CD4-positive, alpha-beta T cell treated with Interleukin-1 beta for 1 hour (primary cell): ENCODE measurements around the gene MLF2.

Experiments
- DNase-seq, 2 donors: peaks; one replicate each; pipeline ENCODE4 v3.0.0-alpha.2; 2020 to 2022

Gene MLF2

GRCh38 chr12:6752921-6753771 lies at the start of gene MLF2:
MLF2 (minus strand) TSS chr12:6753141; CDS start chr12:6752334, 807 bp downstream.
- peak; percentile 98 for DNase-seq

DNA sequence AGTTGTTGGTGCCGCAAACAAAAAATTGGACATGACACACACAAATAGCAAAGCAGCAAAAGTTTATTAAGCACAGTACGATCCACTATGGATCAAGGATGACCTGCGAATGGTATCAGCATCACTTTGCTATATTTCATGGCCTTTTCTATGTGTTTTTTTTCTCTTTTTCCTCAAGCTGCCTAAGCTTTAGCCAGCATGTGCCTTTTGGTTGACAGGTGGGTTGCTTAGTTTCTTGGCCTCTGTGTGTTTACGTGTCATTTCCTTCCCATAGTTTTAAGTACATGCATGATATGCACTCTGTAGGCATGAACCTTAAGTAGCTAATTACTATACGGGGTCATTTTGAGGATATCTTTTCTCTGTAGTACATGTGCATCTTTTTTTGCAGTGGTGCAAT lies 46.2 kb upstream of the MLF2 start:
- no peak for DNase-seq

DNA sequence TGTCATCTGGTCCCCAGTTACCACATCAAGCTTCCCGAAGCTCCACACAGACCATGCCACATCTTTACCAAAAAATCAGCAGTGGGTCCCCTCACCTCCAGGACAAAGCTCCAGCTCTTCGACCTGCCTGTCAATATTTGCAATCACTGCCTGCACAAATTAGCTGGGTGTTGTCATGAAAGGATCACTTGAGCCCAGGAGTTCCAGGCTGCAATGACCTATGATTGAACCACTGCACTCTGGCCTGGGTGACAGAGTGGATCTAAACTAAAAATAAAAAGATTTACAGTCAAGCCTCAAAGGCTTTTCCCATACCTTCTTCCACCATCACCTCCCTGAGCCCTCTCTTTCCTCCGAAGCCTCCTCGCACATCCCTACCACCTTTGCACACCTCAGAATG lies 43.6 kb upstream of the MLF2 start:
- DNase-seq: no peak

DNA sequence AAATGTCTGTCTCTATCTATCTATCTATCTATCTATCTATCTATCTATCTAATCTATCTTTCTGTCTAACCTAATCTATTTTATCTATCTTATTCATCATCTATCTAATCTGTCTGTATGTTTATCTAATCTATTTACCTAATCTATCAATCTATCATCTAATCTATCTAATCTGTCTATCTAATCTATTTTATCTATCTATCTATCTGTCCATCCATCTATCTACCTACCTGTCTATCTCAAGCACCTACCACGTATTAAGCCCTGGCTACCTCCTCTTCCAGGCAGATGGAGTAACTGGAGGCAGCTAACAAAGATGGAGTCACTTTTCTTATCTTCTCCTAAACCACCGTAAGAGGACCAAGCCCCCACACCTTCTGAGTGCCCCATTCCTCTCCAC lies 42.1 kb upstream of the MLF2 start:
- no peak for DNase-seq

- DNase-seq: peak; percentile 48 to 61
These were observed 39.7 kb upstream of the MLF2 start for GRCh38 chr12:6792522-6793201.

GRCh38 chr12:6791931-6792520 lies 39.1 kb upstream of the MLF2 start:
- DNase-seq: no peak

DNA sequence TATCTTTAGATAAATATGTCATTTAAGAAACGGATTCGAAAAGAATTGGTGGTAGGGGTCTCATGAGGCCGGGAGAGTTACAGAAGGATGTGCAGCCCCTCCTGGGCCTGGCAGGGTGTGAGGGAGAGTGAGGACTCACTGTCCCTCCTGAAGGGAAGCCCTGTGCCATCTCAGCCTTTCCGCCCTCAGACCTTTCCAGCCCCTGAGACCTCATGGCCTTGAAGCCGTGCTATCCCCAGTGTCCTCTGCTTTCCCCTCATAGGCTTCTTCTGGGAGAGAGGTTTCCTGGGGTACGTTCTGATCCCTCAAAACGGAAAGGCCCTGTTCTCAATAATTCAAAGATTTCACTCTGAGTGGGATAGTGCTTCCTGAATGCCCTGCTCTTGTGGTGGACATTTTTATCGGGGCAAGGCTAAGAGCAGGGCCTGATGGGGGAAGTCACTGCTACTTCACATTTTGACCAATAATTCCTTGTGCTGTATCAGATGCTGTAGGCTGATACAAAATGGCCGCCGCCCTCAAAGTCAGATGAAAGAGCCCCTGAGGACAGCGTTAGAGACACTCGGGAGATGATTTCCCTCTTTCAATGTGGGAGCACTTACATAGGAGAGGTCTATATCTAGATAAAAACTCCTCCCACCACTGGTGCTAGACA lies 37.7 kb upstream of the MLF2 start:
- peak in 1 of 2 donors; percentile 48 for DNase-seq

- peak; percentile 76 for DNase-seq
These were observed 36.3 kb upstream of the MLF2 start, which contains the start of gene CD4 for GRCh38 chr12:6788972-6789924. CD4 (plus strand) TSS chr12:6789528; CDS start chr12:6800139, 10,611 bp downstream.

DNA sequence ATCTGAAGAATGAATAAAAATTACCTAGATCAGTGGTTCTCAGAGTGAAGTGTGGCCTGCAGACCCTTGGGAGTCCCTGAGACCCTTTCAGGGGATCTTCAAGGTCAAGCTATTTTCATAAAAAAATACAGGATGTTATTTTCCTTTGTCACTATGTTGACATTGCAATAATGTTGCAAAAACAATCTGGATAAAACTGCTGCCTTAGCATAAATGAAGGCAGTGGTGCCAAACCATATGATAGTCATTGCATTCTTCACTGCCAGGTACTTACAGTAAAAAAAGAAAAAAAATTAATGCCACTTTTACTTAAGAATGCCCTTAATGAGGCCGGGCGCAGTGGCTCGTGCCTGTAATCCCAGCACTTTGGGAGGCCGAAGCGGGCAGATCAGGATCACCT lies 34.4 kb upstream of the MLF2 start:
- DNase-seq: no peak

DNA sequence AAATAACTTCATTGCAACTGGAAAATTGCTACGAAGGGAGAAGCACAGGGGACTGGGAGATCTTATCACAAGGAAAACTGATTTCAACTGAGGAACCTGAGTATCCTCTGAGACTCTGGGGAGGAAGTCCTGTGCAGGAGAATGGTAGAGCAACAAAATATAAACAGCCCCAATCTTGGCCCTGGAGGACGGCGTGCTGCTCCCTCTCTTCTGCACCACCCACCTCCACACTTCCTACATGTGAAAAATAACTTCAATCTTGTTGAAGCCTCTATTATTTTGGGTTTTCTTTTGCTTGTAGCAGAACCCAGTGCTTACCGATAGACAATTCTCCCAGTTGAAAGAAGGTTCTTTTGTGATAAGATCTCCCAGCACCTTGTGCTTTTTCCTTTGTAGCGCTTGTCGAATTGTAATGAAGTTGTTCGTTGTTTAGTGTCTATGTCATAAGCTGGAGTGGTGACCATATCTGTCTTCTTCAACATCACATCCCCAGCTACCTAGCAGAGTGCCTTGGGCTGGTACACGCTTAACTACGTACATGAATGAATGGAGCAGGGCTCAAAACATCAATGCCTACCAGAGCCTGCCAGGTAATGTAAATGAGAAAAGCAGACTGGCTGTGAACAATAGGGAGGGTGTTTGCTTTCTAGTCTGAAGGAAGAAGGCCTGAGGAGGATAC lies 33.6 kb upstream of the MLF2 start:
- peak; percentile 34 to 37 for DNase-seq

DNA sequence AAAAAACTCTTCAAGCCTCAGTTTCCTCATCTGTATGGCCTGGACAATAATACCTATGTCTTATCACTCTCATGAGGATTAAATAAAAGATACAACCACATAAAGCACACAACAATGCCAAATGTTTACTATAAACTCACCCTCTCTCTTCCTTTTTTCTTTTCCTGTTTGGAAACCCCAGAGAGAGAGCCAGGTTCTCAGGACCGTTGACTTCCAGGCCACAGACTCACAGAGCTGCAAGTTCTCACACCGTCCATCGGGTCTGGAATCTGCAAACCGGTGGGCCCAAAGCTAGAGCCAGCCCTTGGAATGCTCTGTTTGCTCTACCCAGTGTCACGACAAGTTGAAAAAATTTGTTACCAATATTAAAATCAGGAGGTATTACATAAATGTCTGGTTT lies 31.8 kb upstream of the MLF2 start:
- DNase-seq: no peak

GRCh38 chr12:6784296-6784695 lies 31.4 kb upstream of the MLF2 start:
- no peak for DNase-seq

DNA sequence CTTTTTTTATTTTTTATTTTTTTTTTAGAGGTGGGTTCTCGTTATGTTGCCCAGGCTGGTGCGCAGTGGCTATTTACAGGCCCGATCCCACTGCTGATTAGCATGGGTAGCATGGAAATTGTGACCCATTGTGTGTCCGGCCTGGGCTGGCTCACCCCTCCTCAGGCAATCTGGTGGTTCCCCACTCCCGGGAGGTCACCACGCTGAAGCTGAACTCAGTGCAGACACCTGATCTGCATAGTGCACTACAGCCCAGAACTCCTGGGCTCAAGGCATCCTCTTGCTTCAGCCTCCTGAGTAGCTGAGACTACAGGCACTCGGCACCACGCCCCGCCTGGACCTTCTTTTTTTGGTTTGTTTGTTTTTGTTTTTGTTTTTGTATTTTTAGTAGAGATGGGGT lies 30.9 kb upstream of the MLF2 start:
- DNase-seq: no peak

DNA sequence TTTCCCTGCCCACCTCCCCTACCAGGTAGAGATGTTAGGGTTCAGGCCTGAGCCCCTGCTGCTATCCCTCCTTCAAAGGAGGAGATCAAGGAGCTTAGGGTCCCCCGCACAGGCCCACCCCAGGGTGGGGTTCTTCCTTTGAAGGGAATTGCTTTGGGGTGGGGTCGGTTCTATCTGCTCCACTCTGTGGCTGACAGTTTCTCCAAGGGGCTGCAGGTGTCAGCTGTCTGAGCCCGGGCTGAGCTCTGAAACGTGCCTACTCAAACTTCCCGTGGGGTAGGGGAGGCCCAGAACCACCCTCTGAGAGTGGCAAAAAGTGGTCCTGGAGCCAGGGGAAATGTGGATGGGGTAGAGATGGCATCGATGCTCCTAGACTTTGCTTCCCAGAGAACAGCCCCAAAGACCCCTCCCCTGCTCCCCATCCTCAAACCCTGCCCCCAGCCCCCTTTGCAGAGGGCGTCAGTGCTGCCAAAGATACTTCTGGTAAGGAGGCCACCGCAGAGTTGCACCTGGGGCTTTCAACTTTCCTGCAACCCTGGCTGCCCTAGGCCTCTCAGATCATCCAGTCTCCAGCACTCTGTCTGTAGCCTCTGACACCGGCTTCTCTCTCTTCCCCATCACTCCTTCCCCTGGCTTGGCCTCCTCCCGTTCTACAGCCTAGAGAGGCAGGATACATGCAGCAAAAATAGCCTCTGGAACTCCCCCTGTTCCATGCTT lies 30.1 kb upstream of the MLF2 start:
- no peak for DNase-seq

DNA sequence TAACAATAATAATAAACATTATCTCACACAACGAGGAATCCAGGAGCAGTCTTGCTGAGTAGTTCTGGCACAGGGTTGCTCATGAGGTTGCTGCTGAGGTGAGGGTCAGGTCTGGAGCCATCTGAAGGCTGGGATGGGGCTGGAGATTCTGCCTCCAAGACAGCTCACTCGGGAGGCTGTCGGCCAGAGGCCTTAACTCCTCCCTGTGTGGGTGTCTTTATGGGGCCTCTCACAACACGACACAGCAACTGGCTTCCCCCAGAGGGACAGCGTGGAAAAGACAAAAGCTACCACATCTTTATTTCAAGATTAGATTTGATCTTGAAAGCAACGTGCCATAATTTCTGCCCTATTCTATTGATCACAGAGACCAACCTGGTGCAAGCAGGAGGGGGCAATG lies 29.2 kb upstream of the MLF2 start:
- no peak for DNase-seq

- no peak for DNase-seq
These were observed 27.6 kb upstream of the MLF2 start for GRCh38 chr12:6780573-6780972.

DNA sequence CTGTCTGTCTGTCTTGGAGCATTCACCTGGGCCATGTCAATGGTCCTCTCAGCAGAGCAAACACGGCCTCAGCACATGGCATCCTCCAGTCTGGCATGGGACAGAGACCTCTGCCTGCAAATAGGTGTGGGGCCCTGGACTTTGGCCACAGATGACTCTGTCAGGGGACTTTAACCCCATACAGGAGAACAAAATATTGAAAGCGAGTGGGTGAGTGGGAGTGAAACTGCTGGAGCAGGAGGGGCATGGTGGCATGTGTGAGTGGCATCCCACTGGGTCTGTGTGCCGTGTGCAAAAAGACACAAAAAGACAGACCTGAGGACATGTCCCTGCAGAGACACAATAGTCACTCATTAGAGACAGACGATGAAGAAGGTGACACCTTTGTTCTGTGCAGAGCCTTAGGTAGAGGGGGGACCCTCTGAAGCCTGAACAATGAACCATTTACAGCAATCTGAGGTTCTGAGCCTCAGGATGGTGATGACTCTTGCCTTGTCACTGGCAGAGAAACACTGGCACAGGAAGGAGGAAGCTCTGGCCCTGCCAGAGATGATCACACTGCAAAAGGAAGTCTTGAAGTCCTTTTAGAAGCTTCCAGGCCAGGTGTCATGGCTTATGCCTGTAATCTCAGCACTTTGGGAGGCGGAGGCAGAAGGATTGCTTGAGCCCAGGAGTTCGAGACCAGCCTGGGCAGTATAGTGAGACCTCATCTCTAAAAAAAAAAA lies 26.9 kb upstream of the MLF2 start:
- no peak for DNase-seq

- peak; percentile 87 to 89 for DNase-seq
These were observed 25.9 kb upstream of the MLF2 start for GRCh38 chr12:6778574-6779550.

GRCh38 chr12:6778217-6778573 lies 25.3 kb upstream of the MLF2 start:
- no peak for DNase-seq
